CD4-positive, alpha-beta T cell treated with Interferon alpha-2 for 1 hour (primary cell): ENCODE results near the gene PRKAR2B.

Source experiments
- DNase-seq, 2 donors: peaks; one replicate each; pipeline ENCODE4 v3.0.0-alpha.2; 2020 to 2022

PRKAR2B gene

DNA sequence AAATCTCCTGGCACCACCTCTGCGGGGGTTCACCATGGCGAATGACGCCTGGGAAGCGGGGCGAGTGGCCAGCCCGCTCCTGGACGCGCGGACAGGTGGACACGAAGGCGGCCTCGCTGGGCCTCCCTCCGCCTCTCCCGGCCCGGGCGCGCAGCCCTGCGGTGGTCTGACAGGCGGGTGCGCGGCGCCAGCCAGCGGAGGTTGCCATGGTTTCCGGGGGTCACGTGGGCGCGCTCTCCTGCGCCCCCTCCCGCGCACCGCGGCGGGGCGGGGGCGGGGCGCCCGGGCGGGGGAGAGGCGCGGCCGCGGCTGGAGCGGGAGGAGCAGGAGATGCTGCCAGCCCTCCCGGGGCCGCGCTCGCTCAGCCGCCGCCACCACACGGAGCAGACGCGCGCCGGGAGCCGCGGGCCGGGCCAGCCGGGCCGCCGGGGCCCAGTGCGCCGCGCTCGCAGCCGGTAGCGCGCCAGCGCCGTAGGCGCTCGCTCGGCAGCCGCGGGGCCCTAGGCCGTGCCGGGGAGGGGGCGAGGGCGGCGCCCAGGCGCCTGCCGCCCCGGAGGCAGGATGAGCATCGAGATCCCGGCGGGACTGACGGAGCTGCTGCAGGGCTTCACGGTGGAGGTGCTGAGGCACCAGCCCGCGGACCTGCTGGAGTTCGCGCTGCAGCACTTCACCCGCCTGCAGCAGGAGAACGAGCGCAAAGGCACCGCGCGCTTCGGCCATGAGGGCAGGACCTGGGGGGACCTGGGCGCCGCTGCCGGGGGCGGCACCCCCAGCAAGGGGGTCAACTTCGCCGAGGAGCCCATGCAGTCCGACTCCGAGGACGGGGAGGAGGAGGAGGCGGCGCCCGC, at the start of gene PRKAR2B:
TSS of gene PRKAR2B (plus strand) at position 359 of the 848 bp plus-strand sequence. CDS start at position 562, 203 bp downstream.
- peak; percentile 74 to 85 for DNase-seq

DNA sequence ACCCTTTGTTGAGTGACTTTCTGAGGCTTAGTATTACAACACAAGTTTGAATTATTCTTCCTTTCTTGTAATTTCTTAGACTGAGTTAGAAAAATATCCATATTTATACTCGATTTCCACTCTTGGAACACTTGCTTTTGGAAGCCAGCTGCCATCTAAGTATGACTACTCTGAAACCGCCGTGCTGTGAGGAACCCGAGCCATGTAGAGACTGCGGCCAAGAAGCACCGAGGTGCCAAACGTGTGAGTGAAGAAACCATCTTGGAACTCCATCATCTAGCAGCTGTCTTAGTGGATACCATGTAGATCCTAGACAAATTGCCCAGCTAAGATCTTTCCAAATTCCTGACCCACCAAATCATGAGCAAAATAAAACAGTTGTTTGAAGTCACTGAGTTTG, 49.7 kb upstream of the PRKAR2B start:
- no peak for DNase-seq

DNA sequence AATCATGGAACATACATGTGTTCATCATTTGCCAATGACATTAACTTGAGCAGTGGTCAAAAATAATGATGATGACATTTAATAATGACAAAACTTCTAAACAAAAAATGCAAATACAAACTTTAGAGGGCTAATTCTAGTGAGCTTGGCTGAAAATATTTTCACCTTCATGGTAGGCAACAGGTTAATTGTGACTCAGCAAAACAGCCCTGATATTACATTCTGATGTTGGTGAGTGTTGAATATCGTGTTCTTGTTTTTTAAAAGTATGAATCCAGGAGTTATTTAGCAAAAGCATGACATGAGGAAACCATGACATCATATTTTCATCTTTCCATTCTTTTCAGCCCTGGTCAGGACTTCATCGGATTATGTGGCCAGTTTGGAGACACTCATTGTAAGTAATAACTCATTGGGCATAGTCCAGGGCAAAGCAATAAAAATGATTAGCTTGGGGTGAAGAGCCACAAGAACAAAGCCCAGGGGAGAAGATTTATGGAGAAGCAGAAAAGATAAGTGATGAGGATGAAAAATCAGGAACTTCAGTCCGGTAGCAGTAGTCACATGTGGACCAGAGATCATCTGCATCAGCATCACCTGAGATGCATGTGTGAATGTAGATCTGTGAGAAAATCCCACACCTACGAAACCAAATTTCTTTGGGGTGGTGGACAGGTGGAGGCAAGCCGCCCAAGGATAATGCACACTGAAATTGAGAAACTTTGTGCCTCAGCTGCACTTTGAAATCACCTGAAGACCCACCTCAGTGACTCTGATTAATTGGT, 46.8 kb upstream of the PRKAR2B start:
- no peak for DNase-seq

DNA sequence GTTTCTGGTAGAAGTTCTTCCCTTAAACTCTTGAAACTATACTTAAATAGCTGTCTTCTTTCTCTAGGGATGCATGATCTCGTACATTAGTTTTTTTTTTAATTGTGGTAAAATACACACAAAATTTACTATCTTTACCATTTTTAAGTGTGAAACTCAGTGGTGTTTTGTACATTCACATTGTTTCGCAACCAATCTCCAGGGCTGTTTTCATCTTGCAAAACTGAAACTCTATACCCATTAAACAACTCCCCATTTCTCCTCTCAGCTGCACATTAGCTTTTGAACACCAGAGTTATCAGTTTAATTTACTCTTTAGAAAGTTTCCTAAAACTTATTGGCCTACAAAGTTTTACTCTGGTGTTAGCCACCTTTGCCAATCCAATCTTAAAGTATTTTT, 45.5 kb upstream of the PRKAR2B start:
- DNase-seq = no peak

DNA sequence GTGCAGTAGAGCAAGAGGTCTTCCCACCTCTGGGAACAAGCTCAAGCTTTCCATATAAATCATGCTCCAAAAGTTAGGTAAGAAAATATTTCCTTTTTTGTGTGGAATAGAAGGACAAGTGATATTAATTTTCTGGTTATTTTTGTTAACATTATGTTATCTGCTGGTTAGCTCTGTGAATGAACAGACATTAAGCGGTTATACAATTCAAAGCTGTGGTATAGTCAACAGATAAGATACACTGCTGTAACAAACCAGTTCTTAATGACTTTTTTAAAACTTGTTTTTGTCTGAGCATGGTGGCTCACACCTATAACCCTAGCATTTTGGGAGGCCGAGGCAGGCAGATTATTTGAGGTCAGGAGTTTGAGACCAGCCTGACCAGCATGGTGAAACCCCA, 43.0 kb upstream of the PRKAR2B start:
- no peak for DNase-seq

DNA sequence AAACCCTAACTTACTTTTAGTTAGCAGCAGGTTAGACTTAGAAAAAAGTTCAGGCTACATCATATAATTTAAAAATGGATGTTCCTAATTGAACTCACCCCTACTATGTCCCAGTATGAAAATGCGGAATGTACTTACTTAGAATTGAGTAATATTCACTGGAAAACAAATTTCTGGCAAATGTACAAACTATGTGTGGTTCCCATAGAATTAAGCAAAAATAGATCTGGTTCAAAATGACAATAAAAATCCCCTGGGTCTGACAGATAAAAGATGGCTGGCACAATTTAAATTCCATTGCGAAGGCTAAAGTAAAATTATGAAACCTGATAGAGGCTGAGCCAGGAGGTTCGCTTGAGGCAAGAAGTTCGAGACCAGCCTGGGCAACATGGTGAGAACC, 42.4 kb upstream of the PRKAR2B start:
- DNase-seq = no peak

DNA sequence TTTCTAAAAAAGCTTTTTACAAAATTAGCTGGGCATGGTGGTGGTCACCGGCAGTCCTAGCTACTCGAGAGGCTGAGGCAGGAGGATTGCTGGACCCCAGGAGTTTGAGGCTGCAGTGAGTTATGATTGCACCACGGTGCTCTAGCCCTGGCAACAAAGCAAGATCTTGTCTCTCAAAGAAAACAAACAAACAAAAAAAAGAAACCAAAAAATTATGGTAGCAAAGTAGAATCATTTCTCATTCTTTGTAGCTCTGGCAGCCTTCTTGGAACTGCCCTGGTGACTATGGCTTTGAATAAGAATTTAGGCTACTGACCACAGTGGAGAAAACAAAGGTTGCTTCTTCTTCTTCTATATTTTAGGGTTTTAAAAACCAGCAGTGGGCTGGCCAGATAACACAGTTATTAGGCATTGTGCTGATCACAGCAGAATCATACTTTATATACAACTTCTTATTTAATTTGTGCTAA, 41.9 kb upstream of the PRKAR2B start:
- DNase-seq = no peak

DNA sequence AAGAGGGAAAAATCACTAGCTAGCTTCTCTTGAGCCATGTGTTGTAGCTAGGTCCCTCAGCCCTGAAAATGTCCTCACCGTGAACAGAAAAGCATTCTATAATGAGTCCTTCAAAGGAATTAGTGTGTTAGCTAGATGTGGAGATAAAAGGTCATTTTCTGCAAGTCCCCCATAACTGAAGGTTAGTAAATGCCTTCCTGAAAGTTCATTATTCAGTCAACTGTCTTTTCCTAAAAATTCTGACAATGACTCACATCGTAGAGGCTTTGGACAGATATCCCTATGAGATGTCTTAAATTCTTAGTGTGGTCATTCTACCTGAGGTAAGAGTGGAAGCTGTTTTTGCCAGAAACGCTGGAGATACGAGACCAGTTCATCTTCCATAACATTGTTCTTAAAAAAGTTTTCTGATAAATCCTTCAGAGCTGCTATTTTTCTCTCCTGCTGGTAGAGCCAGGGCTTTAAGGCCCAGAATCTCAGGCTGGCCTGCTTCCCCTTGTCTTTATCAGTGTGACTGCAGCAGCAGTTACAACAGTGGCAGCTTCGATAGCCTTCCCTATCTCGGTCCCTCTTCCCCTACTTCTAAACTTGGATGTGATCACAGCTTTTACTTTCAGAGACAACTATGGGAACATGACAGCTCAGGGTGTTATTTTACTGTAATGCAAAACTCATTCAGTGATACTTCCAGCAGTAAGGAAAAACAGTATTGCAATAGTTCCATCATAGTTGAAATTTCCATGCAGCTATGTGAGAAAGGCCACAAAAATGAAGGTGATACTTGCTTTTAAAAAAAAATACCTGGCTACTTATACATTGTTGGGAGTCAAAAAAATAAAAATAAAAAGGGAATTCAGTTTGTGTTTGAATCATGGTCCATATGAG, 37.3 kb upstream of the PRKAR2B start:
- DNase-seq = no peak

DNA sequence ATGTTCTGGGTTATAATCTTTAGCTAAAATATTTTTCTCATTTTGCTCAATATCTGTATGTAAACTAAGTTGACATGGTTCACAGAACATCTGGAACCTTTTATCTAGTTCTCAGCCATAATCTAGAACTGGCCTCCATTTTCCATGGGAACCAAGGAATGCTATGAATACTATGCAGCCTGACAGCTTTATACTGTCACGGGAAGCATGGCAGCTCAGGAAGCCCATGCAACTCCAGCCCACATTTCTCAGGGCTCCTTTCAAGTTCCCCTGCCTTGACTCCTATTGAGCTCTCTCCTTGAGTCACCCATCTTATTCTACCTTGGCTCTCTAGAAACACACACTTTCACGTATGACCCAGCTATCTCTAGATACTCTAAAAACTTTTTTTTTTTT, 36.6 kb upstream of the PRKAR2B start:
- no peak for DNase-seq

DNA sequence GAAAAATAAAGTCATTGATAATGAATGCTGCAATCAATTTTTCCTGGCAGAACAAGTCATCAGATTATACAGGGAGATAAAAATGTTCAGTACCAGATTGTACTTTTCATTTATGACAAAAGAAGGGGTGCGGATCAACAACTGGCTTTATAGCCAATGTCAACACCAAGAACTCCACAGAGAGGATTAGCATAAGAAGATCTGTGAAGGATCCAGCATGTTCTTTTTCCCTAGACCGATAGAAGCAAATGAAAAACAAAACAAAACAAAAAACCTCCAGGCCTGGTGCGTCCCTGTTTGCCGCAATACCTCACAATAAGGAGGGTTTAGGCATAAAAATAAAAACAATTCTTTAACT, 34.7 kb upstream of the PRKAR2B start:
- no peak for DNase-seq

DNA sequence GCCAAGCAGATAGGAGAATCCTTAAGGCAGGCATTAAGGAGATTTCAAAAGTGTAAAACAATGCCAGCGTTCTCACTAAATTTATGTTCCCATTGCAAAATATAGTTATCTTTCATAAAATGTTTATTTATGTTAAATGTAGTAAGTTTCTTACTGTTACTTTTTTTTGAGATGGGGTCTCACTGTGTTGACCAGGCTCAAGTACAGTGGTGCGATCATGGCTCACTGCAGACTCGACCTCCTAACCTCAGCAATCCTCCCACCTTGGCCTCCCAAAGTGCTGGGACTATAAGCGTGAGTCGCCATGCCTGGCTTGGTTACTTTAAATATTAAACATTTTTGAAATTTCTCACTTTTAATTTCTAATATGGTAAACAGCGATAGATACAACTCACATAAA, 31.8 kb upstream of the PRKAR2B start:
- DNase-seq = no peak

DNA sequence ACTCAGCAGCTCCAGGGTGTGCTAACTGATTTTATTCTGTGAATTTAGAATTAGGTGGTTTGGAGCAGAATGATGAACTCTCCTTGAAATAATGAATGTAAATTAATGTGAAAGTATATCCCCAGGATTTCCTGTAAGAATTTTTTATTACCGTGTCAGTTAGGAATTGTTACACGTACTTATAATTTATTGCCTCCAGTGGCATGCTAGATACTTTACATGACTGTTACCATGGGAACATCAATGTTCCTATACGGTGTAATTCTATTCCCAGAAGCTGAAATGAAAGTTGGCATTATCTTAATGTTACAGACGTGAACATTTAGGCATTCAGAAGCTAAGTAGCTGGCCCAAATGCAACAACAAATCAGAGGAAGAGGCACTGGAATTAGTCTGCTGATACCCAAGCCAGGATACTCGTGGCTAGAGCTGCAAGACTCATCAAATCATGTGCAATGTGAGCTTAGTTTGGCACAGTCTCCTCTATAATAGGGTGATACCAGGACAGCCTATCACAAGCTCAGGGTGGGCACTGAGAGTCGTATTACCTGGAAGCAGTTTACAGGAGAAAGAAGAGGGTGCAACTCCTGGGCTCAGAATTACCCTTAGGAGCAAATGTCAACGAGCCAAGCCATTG, 30.0 kb upstream of the PRKAR2B start:
- no peak for DNase-seq

DNA sequence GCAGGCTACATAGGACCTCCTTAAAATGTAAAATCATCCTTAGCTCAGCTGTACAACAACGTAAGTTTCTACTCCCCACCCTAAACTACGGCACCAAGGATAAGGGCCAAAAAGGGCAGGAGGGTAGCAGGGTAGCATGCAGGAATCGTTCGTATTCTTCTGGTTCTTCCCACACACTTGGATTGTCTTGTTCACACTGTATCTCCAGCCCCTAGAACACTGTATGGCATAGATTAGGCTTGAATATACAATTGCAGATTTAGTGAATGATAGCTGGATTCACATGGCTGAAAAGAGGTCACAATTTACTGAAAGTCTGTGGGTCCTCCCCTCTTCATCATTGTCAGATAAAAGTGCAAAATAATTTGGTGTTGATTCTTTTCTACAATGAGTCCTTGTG, 28.2 kb upstream of the PRKAR2B start:
- DNase-seq = no peak

DNA sequence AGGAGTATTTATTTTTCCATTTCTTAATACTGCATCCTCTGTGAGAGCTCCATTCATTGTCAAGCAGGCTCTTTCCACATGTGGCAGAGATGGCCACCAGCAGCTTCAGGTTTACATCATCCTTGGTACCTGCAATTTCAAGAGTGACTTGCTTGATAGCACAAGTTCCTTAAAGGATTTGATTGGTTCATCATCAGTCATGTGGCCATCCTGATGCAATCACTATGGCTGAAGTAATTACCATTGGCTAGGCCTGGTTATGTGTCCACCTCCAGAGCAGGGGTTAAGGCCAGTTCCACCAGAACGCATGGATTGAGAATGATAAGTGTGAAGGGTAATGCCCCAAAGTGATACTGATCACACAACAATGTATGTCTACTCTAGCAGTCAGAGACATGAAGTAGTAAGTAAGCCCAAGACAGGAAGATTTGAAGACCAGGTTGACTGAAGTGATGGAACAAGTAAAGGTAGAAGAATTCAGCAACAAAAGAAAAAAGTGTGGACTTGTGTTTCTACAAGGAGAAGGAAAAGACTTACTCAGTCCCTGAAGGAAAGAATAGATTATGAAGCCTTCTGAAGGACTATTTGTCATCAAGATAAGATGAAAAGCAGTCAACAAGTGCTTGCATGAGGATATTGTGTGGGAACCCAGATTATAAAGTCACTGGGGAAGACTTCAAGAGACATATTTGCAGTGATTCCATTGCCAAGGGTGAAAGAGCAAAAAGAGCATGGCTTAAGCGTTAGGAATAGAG, 26.4 kb upstream of the PRKAR2B start:
- DNase-seq = no peak

DNA sequence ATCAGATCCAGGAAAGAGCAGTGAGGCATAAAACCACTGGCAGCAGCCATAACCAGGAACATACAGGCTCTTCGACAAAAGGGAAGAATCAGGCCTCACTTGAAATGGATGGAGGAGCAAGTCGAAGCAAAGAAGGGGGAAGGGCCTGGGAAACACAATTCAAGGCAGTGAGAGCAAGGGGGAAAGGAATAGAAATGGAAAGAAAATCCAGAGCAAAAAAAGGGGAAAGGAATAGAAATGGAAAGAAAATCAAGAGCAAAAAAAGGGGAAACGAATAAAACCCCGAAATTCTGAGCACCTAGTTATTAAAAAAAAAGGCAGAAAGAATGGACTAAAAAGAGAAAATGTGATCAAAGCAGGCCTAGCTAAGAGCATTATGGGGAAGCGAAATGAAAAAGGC, 24.1 kb upstream of the PRKAR2B start:
- DNase-seq = no peak

DNA sequence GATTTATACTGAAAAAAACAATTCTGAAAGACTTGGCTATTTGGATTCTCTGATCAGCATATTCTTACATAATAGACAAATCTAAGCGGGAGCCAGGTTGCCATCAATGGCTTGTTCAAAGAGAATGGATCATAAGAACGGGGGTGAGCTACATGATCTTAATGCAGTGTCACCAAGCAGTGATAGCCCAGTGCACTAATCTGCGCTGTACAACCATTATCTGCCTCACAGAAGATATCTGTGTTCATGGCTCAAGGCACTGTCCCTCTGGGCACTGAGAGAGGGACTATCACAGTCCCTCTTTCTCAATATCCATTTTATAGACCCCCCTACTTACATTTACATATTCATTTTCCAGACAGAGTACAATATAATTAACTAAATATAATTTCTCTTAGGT, 22.9 kb upstream of the PRKAR2B start:
- no peak for DNase-seq

DNA sequence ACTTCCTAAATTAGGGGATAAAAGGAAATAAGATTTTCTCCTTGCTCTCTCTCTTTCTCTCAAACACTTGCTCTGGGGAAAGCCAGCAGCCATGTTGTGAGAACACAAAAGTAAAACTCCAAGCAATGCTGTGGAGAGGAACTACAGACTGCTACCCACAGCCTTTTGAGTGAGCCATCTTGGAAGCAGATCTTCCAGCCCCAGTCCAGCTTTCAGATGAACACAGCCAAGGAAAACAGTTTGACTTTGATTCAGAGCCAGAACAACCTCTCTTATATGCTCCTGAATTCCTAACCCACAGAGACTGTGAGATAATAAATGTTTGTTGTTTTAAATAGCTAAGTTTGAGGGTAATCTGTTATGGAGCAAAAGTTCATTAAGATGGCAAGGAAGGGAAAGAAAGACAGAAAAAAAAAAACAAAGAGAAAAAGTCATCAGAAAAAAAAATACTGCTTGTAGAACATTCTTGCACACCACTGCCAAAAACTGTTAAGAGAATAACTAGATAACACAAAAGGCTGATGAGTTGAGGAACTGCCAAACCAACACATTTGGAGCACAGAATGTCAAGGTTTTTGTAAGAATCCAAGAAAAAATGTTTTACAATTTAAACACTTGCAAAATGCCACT, 20.9 kb upstream of the PRKAR2B start:
- no peak for DNase-seq

DNA sequence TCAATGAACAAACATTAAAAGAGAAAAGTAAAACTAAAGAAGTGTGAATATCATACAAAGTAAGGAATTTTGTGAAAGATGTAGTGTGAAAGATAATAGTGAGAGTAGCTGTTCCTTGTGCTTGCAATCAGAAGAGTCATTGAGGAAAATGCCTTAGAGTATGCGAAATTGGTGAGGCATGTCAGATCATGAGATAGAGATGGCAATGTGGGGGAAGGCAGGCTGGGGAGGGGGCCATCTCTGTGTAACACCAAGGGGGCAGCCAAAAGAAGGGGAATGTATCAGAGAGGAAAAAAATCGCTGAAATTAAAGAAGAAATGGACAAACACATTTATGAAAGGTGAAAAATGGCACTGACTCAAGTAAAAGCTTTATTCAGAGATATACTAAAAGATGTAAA, 19.6 kb upstream of the PRKAR2B start:
- DNase-seq = no peak

DNA sequence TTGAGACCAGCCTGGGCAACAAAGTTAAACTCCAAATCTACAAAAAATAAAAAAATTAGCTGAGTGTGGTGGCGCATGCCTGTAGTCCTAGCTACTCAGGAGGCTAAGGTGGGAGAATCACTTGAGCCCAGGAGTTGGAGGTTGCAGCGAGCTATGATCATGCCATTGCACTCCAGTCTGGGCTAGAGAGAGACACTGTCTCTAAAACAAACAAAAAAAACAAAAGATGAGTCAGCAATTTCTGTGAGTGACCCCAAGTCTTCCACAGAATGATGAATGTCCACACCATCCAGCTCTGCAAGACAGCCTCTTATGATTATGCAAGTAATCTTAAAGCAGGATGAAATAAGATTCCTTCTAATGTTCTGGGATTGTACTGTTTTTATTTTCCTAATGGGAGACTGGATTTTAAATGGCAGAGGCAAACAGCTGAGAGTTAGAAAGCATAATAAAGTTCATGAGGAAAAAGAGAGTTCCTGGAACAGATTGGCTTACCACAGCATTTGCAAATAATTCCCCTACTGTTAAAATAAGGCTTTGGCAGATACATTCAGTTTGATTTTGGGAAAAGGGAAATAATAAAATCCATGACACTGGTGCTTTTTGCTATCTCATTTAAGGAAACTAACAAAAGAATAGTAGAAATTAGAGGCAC, 18.9 kb upstream of the PRKAR2B start:
- DNase-seq = no peak

DNA sequence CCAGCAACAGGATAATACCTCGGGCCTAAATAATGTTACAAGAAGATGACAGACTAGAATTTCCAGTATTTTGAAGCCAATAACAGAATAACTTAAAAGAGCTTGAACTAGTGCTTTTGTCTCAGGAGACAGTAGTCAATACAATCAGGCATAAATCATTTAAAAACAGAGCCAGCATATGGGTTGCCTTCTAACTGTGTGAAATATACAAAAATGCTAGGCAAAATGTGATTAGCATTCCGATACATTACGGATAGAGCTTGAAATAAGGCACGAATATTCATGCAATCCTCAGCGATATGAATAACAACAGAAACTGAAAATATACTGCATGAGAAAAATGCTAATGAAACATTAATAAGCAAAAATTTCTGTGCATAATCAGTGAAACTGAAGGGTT, 18.3 kb upstream of the PRKAR2B start:
- DNase-seq = no peak

DNA sequence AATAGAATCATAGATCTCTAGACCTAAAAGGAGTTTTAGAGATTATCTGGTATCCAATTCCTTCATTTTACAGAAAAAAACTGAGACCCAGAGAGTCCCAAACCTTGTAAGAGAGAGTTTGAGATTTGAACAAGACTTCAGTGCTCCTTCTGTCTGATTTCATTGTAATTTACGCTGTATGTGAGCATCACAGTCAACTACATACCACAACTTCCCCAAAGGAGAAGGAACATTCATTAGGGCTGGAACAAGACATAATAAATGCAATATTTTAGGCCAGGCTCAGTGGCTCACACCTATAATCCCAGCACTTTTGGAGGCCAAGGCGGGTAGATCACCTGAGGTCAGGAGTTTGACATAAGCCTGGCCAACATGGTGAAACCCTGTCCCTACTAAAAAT, 17.3 kb upstream of the PRKAR2B start:
- DNase-seq = no peak
